ENCODE data around the gene ILDR2.

ILDR2 gene

DNA sequence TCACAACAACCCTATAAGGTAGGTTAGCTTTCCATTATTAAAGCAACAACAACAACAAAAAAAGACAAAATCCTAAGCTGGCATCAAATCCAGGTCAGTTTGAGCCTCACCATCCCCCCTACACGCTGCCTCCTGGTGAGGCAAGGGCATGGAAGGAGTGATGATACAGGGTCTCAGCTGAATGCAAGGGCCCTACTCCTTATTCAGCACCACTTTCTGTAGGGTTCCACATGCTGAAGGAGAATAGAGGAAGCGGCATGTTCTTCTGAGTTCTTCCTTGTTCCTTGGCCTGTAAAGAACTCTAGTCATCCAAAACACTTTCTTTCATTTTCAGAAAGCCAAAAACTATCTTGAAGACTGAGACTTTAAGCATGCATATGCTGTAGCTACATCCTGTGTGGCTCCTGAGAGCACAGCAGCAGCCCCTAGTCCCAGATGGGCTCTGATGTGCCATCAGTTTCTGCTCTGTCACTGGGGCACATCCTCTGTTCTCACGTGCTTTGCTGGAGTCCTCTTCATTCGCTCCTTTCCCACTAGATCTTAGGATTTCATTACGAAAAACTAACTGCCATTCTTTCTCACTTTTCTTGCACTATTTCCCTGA lies 6.2 kb downstream of the ILDR2 start:
- no peak for DNase-seq

GRCh38 chr1:166960858-166961474 lies 14.4 kb downstream of the ILDR2 start:
- no peak for DNase-seq

DNA sequence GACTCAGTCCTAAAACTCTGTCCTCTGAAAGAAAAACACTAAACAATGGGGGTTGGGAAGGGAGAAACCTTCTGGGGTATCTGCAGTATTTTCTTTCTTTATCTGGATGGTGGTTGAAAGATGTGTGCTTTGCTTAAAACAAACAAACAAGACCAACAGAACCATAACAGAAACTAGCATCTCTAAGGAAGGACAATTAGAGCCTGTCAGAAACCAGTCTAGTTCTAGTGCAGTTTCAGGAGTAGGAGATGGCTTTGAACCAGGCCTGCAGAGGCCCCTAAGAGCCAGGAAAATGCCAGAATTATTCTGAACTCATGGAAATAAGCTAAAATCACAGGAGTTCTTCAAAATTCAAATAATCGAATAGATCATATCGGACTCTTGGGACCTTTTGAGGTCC lies 18.5 kb downstream of the ILDR2 start:
- no peak for DNase-seq

GRCh38 chr1:166956057-166956850 lies 19.1 kb downstream of the ILDR2 start:
- DNase-seq = no peak

- no peak for DNase-seq
These were observed 21.8 kb downstream of the ILDR2 start for GRCh38 chr1:166953491-166953890.

- DNase-seq = no peak
These were observed 23.2 kb downstream of the ILDR2 start for GRCh38 chr1:166952002-166952746.

- no peak for DNase-seq
These were observed 24.3 kb downstream of the ILDR2 start for GRCh38 chr1:166951050-166951449.

- no peak for DNase-seq
These were observed 25.2 kb downstream of the ILDR2 start for GRCh38 chr1:166950156-166950555.

DNA sequence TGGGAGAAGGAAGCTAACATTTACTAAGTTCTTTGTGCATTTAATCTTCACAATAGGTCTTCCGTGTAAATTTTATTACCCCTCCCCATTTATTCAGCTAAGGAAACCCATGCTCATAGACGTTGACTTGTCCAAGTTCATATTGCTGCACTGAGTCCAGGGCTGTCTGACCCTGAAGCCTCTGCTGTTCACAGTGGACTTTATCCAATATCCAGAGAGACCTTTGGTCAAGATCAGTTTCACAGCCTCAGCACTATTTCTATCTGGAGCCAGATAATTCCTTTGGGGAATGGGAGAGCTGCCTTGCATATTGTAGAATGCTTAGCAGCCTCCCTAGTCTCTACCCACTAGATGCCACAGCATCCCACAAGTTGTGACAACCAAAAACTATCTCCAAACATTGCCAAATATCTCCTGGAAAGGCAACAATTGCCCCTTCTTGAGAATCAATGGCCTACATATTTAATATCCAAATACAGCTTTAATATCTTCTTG lies 26.4 kb downstream of the ILDR2 start:
- no peak for DNase-seq

DNA sequence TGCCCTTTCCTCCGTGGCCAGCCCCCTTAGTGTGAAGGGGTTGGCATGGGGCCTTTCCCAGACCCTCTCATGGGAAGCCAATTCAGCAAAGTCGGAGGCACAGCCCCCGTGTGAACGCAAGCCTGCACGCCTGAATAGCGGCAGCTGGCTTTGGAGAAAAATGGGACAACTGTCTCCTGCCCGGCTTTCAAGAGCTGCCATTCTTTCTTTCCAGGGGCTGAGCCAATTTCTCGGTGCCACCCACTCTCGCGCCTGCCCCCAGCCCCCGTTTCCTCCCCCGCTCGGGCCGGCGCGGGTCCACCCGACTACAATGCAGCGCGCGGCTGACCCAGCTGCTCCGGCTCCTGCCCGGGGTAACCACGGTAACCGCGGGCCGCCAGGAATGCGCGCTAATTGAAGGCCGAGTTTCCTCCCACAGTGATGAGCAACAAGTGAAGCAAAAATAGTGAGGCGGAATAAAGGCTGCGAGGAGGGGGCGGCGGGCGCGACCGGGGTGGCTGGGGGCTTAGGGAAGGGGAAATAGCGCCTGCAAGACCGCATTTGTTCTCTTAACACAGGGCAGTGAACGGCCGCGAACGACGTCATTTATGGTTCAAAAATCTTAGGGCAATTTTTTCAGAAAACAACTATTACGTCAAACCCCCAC lies 27.8 kb downstream of the ILDR2 start:
- DNase-seq = no peak

DNA sequence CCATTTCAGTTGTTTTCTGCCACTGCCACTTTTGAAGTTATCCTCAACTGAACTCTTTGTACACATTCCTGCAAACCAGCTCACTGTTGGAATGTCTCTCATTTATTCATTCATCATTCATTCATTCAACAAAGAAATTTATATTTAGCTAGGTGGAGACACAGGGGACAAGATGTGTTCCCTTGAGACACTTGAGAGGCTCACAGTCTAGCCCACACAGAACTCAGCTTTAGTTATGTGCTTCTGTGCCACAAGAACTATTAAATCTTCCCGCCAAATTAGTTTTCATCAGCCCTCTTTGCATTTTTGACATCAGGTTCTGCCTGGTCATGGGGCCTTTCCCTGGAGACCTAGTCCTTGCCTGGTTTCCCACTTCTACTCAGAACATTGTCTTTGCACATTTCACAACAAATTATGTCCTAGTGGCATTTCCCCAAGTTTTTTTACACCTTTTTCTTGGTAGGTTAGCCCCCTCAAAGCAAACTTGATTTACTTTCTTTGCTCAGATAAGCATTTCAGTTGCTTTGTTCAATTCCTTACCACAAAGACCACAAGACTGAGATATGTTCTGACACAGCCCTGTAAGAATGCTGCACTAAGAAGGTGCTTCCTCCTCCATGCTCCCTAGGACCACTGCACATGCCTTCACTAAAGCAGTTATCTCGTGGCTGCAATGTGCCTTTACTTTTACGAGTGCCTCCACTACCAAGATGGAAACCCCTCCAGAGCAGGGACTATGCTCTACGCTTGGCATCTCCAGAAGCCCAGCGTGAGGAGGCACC lies 31.0 kb downstream of the ILDR2 start:
- no peak for DNase-seq

DNA sequence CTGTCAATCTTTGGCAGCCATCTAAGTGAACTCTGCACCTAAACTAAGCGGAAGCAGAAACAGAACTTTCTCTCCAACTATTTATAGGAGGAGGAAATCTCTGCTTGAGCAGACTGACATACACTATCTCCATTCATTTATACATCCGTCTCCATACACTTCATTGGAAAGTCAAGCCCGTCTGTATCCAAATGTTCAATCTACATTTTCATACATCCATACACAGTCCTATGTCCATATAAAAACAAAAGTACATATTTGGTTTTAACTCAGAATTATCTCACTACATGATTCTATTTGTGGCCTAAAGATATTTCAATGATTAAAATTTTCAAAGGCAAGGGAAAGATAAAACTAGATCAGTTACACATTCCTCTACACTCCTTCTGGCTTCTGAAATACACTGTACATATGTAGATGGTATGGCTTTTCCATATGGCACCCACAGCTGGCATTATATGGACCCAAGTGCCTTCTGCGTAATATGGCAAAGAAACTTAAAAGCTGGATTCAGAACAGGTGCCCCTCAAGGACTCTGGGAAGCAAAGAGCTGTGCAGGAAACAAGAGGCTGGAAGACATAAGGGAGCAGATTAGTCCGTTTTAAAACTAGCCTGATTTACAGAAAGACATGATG lies 35.5 kb downstream of the ILDR2 start:
- no peak for DNase-seq

DNA sequence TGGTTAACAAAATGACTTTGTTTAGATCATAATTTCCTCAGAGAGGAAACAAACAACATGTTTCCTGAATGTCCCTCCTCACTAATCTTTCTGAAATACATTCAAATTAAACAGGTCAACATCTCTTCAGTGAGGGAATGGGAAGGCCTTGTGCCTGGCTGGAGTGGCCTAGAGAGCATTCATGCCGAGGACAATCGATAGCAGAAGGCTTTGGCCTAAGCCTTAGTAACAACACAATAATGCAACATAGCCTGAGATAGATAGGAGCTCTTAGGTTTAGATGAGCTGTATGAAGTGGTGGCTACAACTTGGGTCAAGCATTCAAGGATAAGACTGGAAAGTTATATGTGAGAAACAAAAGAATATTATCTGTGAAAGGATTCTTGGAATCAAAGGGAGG lies 37.4 kb downstream of the ILDR2 start:
- DNase-seq = no peak

GRCh38 chr1:166937329-166937728 lies 38.0 kb downstream of the ILDR2 start:
- DNase-seq = no peak

- DNase-seq = no peak
These were observed 41.7 kb downstream of the ILDR2 start for GRCh38 chr1:166933633-166934032.

- DNase-seq = no peak
These were observed 42.2 kb downstream of the ILDR2 start for GRCh38 chr1:166933140-166933539.

GRCh38 chr1:166929911-166930310 lies 45.4 kb downstream of the ILDR2 start:
- no peak for DNase-seq

DNA sequence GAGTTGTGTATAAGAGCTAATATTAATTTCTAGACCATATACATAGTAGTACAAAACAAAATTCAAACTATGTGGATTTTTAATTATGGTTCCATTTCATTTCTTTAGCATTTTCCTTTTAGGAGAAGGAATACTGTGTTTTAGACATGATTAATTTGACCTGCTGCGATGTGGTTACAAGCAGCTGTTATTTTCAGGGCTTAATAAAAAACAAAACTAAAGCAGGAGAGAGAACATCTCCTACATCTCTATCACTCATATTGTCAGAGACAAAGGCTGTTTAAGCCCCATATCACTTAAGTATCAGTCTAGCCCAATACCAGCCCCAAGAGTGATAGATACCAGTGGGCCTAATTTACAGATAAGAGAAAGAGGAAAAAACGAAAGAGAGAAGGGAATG lies 47.6 kb downstream of the ILDR2 start:
- DNase-seq = no peak

DNA sequence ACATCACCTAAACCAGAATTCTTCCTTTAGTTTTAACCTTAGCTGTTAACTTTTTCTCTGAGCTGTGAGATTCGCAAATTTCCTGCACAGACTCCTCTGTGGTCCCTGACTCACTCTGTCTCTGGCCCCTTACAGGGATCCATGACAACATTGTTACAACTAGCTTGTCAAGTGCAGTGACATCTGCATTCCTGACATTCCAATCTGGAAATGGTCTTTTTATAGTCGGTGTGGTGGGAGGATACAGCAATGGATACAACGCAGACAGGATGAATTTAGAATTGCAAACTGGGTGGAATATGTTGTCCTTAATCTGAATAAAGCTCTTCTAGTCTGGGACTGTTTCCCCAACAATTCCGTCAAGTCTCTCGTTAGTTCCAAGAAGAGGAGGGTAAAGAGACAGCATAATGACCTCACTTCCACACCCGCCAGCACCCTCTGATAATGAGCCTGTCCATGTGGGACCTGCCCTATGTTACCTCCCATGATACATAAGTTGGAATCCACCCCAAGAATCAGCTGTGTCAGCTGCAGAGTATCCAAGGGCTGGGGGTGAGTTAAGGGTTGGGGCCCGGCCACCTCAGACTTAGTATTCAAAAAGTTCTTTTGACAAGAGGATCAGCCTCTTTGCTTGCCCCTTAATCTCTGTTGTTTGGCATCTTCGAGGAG lies 49.4 kb downstream of the ILDR2 start:
- DNase-seq = no peak

- no peak for DNase-seq
These were observed 50.4 kb downstream of the ILDR2 start for GRCh38 chr1:166924823-166925541.

All from stimulated activated CD4-positive, alpha-beta T cell treated with anti-CD3 and anti-CD28 coated beads, Interleukin-4, amount 100 ng/mL, for 4 hours (primary cell).